Transverse colon (tissue), 4 donors: ENCODE data around the gene ABCA12.

Experiments
- POLR2A ChIP-seq: fragments of 450-650 bp; IDR thresholded peaks from one replicate; pipeline ENCODE4 v1.6.1; 2016; ENCODE audit warnings: antibody characterized with exemption, mild to moderate bottlenecking, moderate library complexity
- POLR2AphosphoS5 ChIP-seq, 3 donors: sonication (generic); formaldehyde crosslinking; IDR thresholded peaks; one replicate each; pipeline ENCODE4 v1.6.1; 2016; ENCODE audit warnings: antibody characterized with exemption in 3 of 3
- TF ChIP-seq, protein P1 (sequence below), 5 experiments: fragments of 200-600 bp in 3 of 5; fragments of 450-650 bp in 2 of 5; sonication (generic) in 3 of 5; IDR thresholded peaks; 1 replicate in 2 of 5; 2 replicates in 3 of 5; pipeline ENCODE4 v1.5.1; 2016 to 2017; ENCODE audit warnings: antibody characterized with exemption in 5 of 5, inconsistent platforms in 3 of 5, mild to moderate bottlenecking in 2 of 5, moderate library complexity in 1 of 5

DNA sequence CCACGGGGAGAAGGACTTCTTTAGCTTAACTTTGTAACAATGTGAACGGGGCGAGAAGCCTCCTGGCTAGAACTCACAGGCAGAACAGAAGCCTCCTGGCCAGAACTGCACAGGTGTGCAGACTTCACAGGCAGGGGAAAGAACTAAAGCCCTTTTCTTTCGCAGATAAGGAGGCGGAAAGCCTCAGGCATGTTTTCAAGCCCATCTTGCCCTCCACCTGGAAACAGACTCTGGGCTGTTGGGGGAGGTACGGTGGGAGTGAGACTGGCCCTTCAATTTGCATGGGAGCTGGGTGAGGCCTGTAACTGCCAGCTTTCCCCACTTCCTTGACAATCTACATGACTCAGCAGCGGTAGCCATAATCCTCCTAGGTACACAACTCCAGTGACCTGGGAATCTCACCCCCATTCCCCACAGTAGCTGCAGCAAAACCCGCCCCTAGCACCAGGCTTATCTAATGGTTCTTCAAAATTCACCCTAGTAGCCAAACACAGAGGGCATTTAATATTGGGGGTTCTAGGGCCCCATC, 22.9 kb upstream of the ABCA12 start:
- TF ChIP-seq, protein P1, sequence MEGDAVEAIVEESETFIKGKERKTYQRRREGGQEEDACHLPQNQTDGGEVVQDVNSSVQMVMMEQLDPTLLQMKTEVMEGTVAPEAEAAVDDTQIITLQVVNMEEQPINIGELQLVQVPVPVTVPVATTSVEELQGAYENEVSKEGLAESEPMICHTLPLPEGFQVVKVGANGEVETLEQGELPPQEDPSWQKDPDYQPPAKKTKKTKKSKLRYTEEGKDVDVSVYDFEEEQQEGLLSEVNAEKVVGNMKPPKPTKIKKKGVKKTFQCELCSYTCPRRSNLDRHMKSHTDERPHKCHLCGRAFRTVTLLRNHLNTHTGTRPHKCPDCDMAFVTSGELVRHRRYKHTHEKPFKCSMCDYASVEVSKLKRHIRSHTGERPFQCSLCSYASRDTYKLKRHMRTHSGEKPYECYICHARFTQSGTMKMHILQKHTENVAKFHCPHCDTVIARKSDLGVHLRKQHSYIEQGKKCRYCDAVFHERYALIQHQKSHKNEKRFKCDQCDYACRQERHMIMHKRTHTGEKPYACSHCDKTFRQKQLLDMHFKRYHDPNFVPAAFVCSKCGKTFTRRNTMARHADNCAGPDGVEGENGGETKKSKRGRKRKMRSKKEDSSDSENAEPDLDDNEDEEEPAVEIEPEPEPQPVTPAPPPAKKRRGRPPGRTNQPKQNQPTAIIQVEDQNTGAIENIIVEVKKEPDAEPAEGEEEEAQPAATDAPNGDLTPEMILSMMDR (IDR thresholded peaks at IDR 0.05), result no peak
- TF ChIP-seq POLR2A (no peak), POLR2AphosphoS5 (IDR thresholded peaks at IDR 0.05) (no peak)
